Endometrial microvascular endothelial cells (primary cell): ENCODE measurements around the gene PRR16. TPM values are rescaled to one million over a fixed set of nuclear protein-coding genes. Genes with fewer than 3 reads are reported as not detected.

ENCODE experiments used
- in situ Hi-C: cut with HindIII; loops from 2 replicates; pipeline ENCODE4 v1.10.0; 2017; ENCODE audit warnings: low sequenced_read_pairs, low pct_unique_long_range_greater_than_20kb; ENCODE audit errors: inconsistent ontology term
- total RNA-seq: library from RNA; depleted of rRNA; stranded (reverse); fragments of >200 nt; gene quantifications from one replicate; pipeline ENCODE4 v1.2.3, GENCODE V29; 2015; ENCODE audit errors: inconsistent ontology term

The PRR16 gene
- total RNA-seq, 1 donor from 2014 or later: not detected

DNA sequence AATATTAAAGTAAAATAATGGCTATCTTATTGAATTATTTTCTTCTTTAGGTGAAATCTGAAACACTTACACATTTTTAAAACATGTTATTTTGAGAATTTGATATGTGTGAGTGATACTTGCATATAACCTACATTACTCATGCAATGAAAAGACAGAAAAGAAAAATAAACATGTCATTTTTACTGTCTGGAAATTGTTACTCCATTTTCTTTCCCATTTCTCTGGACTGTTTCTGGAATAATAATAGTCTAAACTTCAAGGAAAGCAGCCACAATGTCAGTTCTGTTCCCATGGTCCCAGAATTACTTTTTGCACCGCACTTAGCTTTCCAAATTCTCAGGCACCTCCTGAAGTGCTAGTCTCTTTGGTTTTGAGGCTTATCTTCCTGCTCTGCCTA lies 145.5 kb downstream of the PRR16 start:
- in situ Hi-C loops: no loop called here

DNA sequence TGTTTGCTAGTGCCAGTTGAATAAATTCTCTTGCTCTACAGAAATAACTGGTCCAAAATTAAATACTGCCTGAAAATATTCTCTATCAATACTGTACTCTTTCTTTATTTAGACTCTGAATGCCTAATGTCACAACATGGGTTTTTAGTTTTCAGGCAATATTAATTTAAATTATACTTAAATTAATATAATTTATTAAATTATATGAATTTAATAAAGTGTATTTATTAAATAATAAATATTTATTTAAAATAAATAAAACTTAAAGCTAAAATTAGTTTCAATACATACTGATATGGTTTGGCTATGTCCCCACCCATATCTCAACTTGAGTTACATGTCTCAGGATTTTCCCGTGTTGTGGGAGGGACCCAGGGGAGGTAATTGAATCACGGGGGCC lies 146.0 kb downstream of the PRR16 start:
- in situ Hi-C loops: no loop called here

DNA sequence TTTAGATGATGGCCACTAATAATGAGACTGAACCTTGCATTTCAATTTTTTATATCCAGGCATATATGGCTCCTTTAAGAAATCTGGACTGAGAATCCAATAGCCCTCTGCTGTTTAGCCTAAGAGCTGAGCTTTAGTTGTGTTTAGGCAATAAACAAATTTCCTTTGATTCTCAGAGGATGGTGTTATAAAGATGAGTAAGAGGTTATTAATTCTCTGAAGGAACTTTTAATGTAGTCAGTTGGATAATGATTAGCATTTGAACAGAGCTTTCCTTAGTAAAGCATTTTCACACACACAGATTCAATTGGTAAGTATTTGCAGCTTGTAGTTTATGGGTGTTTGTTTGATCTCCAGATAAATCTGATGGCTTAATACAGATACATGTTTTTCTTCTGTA lies 149.6 kb downstream of the PRR16 start:
- in situ Hi-C loops: no loop called here

DNA sequence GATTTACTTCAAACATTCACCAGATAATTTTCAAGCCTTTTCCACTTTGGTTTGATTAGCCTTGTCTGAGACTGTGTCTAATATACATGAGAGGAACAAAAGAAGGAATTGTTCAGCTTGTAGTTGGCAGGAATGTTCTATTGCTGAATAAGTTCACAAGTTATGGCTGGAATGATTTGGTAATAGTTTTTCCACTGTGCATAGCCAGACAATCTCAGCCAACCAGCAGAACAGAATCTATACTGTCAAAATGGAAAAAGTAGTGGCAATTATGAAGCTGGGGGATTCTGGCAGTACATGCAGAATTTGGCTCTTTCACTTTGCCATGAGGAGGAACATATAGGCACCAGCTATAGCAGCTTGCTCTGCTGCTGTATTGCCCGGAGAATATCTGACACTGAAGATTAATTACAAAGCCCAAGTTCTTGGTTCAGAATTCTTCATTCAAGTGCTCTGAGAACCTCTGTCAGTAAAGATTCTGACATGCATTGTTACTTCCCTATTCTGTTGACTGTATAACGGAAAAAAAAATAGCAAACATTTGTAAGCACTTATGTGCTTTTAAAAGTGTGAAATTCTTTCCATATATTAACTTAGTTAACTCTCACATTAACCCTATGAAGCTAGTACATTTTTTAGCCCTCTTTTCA lies 150.6 kb downstream of the PRR16 start:
- in situ Hi-C loops: no loop called here

DNA sequence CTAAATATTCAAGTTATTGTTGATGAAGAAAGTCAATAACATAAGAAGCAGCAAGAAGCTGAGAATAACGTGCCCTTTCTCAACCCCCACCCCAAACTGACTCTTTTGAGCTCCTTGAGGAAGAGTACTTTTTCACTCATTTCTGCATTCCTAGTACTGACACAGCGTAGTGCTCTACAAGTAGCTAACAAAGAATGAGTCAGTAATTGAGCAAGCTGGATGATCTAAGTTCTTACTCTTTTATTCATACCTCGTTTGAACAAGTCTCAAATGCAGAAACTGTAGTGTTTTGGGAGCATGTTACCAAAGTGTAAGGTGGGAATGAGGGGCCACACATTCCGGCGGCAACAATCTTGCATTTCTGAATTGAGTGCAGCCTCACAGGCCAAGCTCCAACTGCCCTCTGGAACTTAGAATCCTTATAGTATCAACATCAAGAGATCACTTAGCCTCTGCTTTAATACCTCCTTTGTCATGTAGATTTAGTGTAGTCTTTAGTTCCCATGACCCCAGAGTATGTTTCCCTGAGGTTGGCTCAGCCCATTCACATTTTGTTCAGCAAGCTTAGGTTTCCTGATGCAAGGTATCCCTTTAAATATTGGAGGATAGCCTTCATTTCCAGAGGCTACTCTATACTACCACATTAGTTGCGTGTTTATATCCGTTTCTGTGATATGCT lies 152.0 kb downstream of the PRR16 start:
- in situ Hi-C loops: no loop called here

DNA sequence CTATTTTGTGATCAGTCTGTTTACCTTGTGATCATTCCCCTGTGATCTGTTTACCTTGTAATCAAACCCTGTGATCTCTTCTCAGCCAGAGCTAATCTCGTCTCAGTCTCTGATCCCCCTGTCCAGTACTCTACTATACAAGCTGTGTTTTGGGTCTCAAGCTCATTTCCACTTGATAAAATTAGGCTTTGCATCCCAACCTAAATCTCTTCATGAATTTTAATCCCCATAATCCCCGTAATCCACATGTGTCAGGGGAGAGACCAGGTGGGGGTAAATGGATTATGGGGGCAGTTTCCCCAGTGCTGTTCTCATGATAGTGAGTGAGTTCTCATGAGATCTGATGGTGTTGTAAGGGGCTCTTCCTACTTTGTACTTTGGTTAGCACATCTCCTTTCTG lies 157.2 kb downstream of the PRR16 start:
- in situ Hi-C loops: no loop called here

DNA sequence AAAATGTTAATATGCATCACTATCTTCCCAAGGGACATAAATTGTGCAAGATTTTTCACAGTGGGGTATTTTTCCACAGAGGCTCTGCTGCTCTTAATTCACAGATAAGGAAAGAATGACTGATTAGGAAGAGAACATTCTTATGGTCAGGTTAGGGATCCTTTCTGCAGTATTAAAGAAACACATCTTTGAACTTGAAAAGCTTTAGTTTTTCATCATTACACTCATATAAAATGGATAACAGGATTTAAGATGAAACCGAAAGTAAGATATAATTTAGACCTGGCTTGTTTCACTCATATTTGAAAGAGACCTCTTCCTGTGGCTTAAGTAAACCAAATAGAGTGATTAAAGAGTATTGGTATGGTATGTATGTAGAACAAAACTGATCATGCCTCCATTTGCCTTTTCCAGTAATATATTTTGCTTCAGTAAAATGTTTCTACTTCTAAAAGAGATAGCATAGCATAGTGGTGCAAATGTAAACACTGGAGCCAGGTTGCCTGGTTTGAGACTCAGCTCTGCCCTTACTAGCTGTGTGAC lies 160.0 kb downstream of the PRR16 start:
- in situ Hi-C loops: no loop called here

DNA sequence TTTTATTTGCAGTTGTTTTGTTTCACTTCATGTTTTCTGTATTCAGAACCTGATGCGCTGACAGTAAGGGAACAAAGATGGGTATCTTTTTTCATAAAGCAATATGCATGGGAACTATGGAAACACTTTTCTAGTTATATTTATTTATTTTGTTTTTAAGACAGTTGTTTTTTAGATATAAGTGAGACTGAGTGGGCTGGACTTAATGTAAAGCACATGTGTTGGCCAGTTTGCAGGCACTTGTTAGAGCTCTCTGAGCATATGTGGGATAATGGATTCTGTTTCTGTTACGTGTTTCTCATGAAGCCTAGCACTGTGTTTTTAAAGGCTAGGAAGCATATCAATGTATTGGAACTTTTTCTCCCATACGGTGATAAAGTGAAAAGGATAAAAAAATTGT lies 164.1 kb downstream of the PRR16 start:
- in situ Hi-C loops: no loop called here

DNA sequence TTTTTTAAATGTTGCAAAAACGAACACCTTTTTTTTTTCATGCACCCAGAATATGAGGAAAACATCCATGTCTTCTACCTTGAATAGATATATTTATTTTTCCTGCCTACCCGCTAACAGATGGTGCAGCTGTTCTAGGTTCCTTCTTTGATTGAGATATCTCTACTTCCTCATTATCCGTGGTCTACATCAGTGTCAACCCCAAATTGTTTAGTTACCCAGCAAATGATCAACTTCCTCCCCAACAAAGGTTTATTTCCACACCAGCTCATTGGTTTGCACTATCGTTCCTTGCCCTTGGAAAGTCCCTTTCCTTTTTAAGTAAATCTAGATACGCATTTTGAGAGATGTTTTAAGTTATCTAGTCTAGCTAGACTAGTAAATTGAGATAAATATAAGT lies 166.4 kb downstream of the PRR16 start:
- in situ Hi-C loops: no loop called here

DNA sequence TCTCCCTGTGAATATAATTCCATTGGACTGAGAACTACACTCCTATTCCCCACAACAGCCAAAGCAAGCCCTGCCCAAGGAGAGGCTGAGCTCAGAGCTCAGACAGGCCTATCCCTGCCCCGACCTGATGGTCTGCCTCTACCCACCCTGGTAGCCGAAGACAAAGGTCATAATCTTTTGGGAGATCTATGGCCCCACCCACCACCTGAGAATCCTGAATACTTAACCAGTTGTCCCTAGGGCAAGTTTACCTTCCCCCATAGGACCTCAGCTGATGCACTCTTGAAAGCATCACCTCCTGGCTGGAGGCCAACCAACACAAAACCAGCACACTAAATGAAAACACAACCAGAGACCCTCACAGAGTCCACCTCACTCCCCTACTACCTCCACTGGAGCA lies 167.5 kb downstream of the PRR16 start:
- in situ Hi-C loops: no loop called here

DNA sequence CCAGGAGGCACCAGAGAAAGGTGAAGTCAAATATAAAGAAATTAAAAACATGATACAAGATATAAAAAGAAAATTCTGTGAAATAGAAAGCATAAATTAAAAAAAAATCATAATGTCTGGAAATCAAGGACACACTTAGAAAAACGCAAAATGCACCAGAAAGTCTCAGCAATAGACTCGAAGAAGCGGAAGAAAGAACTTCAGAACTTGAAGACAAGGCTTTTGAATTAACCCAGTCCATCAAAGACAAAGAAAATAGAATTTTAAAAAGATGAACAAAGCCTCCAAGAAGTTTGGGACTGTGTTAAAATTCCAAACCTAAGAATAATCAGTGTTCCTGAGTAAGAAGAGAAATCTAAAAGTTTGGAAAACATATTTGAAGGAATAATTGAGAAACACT lies 168.3 kb downstream of the PRR16 start:
- in situ Hi-C loops: no loop called here

DNA sequence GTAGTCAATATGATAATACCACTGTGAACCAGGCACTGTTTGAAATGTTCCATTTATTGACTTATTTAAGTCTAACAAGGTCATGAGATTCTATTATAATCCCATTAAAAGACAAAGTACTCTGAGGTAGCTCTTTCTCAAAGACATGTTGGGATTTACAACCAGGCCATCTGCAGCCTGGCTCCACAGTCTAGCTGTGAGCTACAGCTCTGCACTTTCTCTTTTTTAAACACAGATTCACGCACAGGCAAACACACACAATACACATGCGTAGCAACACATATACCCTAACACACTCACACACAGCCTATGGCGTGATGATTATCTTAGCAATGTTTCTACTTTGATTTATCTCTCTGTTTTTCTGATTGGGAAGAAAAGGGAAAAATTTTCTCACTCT lies 174.3 kb downstream of the PRR16 start:
- in situ Hi-C loops: no loop called here

DNA sequence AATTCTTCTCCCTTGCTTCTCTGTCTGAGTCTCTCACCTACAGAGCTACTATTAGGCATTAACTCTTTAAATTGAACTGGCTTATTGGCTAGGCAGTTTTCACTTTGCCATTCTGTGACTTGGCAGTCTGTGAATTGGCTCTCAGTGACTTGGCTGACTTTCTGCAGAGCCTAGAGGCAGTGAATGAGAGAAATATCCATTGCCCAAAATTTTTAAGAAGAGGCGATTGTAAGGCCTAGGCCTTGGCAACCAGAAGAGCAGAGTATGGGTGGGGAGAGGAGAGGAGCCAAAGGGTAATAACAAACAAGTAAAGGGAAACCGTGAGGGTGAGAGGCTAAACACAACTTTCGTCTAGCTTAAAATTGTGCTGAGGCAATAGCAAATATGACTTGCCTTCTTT lies 176.7 kb downstream of the PRR16 start:
- in situ Hi-C loops: no loop called here

DNA sequence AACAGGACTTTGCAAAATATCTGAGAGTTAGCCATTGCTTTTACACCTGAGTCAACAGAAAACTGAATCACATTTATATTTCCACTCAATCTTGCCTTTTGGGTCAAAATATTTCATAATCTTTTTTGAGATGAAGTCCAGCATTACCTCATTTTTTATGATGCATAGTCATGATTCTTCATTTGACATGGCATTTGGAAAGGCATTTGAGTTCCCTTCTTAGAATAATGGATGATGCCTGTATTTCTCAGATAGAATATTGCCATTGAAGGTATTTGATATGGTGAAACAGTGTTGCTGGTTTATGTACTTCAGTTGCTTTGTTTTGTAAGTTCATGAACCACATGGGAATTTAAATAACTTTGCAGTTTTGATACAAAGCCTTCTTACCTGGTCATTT lies 180.4 kb downstream of the PRR16 start:
- in situ Hi-C loops: no loop called here

DNA sequence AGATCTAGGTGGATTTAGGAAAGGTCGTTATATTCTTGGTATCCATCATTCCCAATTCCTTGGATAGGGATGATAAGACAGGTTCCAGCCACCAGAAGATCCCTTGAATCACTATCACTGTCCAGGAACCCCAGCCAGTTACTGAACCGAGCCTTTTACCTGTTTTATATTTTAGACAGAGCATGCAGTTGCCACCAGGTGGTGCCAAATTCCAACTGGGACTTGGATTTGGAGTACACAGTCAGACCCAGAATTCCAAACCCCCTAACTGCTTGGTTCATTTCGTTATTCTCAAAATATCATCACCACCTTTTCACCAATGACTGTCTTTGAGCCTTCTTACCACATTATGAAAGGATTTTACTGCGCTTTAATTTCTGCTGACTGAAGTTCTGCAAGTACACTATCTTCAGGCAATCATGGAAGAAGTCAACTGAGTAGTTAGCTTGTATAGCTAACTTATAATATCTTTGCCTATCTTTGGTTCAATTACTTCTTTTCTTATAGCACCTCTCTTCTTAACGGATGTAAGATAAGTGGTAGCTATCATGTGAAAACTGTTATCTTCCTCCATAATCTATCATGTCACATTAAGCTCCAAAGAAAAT lies 191.8 kb downstream of the PRR16 start:
- in situ Hi-C loops: no loop called here

DNA sequence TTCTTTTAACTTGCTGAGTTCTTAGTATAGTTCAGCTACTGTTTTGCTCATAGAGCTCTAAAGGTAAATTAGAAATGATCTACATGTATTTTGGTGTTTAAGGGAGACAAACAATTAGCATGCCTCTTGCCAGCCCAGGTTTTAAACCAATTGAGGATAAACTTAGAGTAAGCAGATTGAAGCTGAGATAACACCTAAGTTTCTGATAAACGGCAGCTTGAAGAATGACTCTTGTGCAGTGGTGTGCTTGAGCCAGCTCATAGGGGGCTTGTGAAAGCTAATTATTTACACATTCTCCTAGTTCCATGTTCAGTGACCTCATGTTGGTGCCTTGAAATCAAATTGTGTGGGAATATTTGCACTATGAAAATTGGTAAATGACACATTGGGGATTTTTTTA lies 193.0 kb downstream of the PRR16 start:
- in situ Hi-C loops: no loop called here

DNA sequence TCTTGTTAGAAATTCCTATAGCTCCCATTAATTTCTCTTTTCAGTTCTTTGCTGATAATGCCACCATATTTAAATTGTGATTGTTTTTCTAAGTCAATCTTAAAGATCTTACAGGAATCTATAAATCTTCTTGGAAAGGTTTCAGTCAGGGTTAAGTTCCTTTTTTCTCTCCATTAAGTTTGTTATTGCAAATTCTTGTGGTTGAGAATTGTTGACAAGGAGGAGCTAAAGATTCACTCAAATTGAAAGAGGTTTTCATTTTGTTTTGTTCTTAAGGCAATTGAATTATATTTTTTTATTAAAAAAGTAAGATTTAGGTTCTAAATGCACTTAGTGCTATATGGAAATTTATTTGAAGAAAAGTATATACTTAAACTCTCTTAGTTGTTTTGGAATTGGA lies 213.4 kb downstream of the PRR16 start:
- in situ Hi-C loops: no loop called here

DNA sequence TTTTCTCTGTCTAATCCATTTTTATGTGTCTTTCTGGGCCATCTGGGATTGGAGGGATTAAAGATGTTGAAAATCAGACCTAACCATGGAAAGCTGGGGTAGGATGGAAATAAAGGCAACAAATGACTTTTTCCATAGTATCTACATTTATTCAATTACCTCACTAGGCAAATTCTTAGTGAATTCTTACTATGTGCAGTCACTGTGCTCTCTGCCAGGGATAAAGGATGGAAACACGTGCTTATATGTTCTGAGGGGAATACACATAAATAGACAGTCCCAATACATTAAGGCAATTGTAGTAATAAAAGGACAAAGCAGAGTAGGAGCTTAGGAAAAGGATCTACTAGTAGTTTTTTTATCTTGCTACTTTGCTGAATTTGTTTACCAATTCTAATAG lies 214.2 kb downstream of the PRR16 start:
- in situ Hi-C loops: no loop called here

DNA sequence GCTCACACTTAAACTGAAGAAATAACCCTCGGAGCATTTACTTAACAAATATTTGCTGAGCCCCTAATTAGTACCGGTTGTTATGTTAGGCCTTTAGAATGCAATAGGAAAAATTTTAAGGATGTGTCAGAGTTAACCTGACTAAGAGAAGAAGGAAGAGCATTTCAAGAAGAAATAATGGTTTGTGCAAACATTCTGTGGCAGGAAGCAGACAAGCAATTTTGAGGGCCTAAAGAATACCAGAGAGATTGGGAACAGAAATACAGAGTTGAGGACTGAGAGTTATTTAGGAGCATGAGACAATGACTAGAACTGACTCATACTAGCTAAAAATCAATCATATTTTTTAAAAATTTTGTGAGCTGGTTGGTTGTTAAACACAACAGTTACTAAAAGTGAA lies 218.8 kb downstream of the PRR16 start:
- in situ Hi-C loops: no loop called here

DNA sequence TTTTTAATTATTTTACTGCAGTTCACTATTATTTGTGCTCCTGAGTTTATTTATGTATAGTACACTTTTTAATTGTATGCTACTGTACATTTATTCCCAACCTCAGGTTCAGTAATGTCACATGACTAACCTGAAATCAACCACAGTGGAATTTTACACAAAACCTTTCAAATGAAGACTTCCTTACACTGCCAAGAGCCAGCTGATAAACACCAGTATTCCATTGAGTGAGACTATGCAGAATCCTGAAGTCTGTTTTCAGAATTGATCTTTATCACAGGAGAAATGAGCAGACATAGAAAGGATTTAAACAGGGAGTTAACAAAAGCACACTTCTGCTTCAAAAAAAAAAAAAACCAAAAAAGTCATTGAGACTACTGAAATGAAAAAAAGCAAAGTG lies 219.5 kb downstream of the PRR16 start:
- in situ Hi-C loops: no loop called here
